HG02571 (cell line): ENCODE measurements around the gene SEC11A.
"Not testable (repeated sequence)": the region's sequence is repeated elsewhere in the genome, so short reads cannot be mapped to it uniquely, and the experiment has no call there.

Experiments
- ATAC-seq: cut with Tn5 transposase; IDR thresholded peaks from one replicate; pipeline ENCODE4 v1.9.1; 2021; ENCODE audit warnings: mild to moderate bottlenecking, moderate library complexity; ENCODE audit not compliant: unreplicated experiment

Gene SEC11A

DNA sequence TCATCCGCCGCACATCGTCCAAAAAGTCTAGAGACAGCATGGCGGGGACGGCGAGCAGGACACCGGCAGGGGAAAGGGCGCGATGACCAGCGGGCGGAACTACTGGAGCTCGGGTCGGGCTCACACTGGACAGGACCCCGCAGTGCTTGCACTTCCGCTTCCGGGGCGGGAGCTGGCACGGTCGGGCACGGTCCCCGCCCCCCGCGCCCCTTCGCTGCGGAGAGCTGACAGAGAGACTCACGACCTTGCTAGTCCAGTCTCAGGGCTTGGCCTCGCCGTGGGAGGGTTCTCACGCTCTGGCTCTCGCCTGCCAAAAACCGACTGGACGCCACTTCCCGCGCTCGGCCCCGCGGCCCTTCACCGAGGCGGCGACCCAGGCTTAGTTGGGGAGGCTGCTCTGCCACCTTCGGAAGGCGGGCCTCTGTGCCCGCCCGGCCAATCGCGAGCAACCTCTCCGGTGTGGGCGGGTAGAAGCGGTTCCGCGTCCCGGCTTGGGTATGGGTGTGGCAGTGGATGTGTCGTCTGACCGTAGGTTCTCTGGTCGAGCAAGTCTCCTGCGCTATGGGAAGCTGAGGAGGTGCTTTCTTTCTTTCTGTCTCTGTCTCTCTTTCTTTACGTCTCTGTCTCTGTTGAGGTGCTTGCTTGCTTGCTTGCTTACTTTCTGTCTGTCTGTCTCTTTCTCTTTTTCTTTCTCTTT is at the start of gene SEC11A:
TSS of gene SEC11A (minus strand) at position 104 of the 697 bp plus-strand sequence. CDS start at position 40, 64 bp downstream.
- ATAC-seq = peak; percentile 94

DNA sequence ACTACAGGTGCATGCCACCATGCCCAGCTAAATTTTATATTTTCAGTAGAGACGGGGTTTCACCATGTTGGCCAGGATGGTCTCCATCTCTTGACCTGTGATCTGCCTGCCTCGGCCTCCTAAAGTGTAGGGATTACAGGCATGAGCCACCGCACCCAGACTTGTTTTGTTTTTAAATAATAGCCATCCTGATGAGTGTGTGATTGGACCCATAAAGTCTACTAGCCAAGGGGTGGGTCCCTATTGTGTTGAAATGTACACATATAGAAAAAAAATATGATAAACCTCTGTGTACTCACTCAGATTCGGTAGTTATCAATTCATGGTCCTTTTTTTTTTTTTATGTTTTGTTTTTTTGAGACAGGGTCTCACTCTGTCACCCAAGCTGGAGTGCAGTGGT is 49.7 kb upstream of the SEC11A start:
- ATAC-seq = no peak

- no peak for ATAC-seq
These were observed 49.0 kb upstream of the SEC11A start for GRCh38 chr15:84764989-84765388.

GRCh38 chr15:84764585-84764984 is 48.6 kb upstream of the SEC11A start:
- no peak for ATAC-seq

- ATAC-seq = no peak
These were observed 47.1 kb upstream of the SEC11A start for GRCh38 chr15:84762840-84763572.

GRCh38 chr15:84761607-84762131 is 45.7 kb upstream of the SEC11A start:
- no peak for ATAC-seq

DNA sequence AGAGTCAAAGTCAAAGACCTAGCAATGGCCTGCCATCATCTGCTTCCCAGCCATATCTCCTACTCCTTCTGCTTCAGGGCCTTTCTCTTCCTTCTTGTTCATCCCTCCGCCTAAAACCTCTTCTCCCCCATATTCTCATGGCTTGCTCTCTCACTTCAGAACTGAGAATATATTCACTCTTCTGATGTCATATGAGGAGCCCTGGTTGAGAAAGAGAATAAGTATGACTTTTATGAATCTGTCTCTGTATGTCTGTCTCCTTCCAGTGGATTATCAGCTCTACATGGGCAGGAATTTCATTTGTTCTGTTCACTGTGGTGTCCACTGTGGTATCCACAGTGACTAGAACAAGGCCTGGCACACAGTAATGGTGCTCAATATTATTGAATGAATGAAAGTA is 44.3 kb upstream of the SEC11A start:
- ATAC-seq = no peak

GRCh38 chr15:84759018-84759417 is 43.1 kb upstream of the SEC11A start:
- ATAC-seq = no peak

- ATAC-seq = no peak
These were observed 40.0 kb upstream of the SEC11A start for GRCh38 chr15:84755736-84756527.

GRCh38 chr15:84754889-84755288 is 39.0 kb upstream of the SEC11A start:
- ATAC-seq = not testable (repeated sequence)

DNA sequence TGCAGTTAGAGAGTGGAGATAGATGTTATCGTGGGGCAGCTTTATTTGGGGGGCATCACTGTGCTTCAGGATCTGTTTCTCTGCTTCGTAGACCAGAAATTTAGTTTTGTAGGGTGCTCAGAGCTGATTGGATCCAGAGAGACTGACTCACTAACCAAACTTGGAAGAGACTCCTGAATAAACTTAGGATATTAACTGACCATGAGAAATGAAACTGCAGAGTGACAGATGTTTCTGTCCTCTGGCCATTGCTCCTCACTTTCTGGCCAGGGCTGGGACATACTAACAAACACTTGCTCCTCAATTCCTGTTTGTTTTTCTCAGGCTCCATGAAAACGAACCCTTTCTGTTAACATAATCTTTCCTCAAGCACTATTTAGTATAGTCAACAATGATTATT is 36.8 kb upstream of the SEC11A start:
- no peak for ATAC-seq

- no peak for ATAC-seq
These were observed 36.3 kb upstream of the SEC11A start for GRCh38 chr15:84752195-84752594.

- not testable (repeated sequence) for ATAC-seq
These were observed 35.8 kb upstream of the SEC11A start for GRCh38 chr15:84751721-84752120.

DNA sequence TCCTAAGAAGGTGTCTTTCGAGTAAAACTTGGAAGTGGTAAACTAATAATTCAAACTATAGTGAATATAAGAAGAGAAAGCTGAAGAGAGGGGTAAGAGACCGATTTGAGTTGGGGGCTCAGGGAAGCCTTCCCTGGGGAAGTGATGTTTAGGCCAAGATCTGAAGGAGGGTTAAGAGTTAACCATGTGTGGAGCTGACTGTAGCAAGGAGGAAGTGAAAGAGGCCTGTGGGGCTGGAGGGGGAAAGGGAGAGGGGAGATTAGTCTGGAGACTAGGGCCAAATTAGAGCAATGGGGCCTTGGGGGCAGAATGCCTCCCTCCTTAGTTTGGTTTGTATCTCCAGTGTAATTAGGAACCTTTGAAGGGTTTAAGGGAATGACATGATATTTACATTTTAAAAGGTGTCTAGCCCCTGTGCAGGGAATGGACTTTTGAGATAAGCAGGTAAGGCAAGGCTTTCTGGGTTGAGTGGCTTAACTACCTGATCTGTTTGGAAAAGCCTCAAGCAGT is 34.7 kb upstream of the SEC11A start:
- ATAC-seq = no peak

DNA sequence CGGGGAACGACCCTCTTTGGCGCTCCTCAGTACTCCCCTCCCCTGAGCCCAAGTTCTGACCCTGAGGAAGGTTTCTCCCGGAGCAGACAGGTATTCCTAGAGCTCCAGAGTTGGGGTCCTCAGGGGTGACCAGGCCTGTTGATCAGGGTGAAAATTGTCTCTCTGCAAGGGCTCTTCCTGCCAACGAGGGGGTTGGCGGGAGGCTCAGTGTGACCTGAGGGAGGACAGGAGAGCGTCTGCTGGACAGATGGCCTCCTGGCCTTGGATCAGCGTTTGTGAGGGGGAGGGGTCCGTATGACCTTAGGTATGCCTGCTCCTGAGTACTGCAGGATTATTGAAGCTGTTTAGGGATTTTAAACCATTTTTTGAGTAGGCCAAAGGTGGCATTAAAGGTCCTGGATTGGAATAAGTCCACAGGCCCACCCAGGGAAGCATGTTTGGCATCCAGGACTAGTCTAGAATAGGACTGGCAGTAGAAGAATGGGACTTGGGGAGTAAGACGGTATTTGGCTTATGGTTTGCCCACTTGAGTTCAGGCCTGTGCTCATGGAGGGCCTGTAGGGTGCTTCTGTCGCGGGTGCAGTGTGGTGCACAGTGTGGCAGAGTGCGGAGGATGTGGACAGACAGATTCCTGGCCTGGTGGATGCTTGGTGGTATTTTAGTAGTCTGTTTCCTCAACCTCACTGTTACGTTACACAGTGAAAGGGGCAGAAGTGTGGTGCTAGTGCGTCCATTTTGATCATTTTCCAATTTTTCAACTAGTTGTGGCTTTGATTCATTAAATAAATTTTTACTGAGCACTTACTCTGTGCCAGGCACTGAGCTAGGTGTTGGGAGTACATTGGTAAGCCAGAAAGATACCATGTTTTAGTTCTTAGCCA is 33.4 kb upstream of the SEC11A start:
- ATAC-seq = peak; percentile 6

GRCh38 chr15:84748274-84749110 is 32.6 kb upstream of the SEC11A start, which contains the start of gene ZNF592:
Gene ZNF592 (plus strand): TSS chr15:84748592. CDS start chr15:84782676, 34,084 bp downstream.
- peak; percentile 47 for ATAC-seq

- ATAC-seq = peak; percentile 42
These were observed 31.7 kb upstream of the SEC11A start for GRCh38 chr15:84747416-84748273.

DNA sequence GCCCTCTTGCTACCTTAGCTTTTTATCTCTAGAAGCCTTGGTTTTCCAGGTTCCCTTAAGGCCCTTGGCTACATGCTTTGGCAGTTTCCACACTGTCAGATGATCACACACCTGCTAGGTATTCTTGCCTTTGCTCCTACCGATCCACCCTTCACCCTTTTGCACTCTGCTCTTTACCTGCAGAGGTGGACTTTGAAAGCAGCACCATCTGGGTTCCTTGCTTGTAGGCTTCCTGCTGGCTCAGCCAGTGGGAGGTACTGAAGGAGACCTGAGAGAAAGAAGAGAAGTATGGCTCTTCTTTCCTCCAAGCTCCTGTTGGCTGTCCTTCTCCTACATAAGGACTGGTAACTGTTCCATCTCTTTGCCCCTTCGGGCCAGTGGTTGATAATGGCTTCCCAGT is 25.2 kb upstream of the SEC11A start:
- no peak for ATAC-seq
